GM21737 (cell line): Measurements from ENCODE around the gene DNAJC22.
A peak's percentile ranks its signal among the peaks of the same experiment; 100 is the strongest.
"Not testable (repeated sequence)": the region's sequence is repeated elsewhere in the genome, so short reads cannot be mapped to it uniquely, and the experiment has no call there.

ENCODE experiments used
- ATAC-seq: cut with Tn5 transposase; IDR thresholded peaks from one replicate; pipeline ENCODE4 v1.9.1; 2021; ENCODE audit warnings: mild to moderate bottlenecking, moderate library complexity; ENCODE audit not compliant: unreplicated experiment

Gene DNAJC22

GRCh38 chr12:49367381-49368239, 20.9 kb downstream of the DNAJC22 start, which contains the start of gene SPATS2:
Gene SPATS2 (plus strand): TSS chr12:49367462. CDS start chr12:49461013, 93,551 bp downstream.
- ATAC-seq, result no peak

GRCh38 chr12:49368240-49368600, 21.5 kb downstream of the DNAJC22 start:
- no peak for ATAC-seq

GRCh38 chr12:49369411-49370145, 22.9 kb downstream of the DNAJC22 start:
- peak; percentile 47 for ATAC-seq

GRCh38 chr12:49370539-49370938, 23.9 kb downstream of the DNAJC22 start:
- ATAC-seq, result no peak

GRCh38 chr12:49375406-49375805, 28.7 kb downstream of the DNAJC22 start:
- ATAC-seq, result peak; percentile 49

- peak; percentile 47 for ATAC-seq
Observed at GRCh38 chr12:49377386-49377785, 30.7 kb downstream of the DNAJC22 start.

- ATAC-seq, result not testable (repeated sequence)
Observed at GRCh38 chr12:49380184-49380583, 33.5 kb downstream of the DNAJC22 start.

- ATAC-seq, result no peak
Observed at GRCh38 chr12:49388682-49389386, 42.1 kb downstream of the DNAJC22 start.

- ATAC-seq, result no peak
Observed at GRCh38 chr12:49389387-49389703, 42.7 kb downstream of the DNAJC22 start.

- ATAC-seq, result no peak
Observed at GRCh38 chr12:49397000-49397399, 50.3 kb downstream of the DNAJC22 start.

GRCh38 chr12:49400304-49400703, 53.6 kb downstream of the DNAJC22 start:
- ATAC-seq, result no peak
